Measurements from ENCODE around the gene GPATCH8.
"Not testable (repeated sequence)": the region's sequence is repeated elsewhere in the genome, so short reads cannot be mapped to it uniquely, and the experiment has no call there.

GPATCH8 gene

DNA sequence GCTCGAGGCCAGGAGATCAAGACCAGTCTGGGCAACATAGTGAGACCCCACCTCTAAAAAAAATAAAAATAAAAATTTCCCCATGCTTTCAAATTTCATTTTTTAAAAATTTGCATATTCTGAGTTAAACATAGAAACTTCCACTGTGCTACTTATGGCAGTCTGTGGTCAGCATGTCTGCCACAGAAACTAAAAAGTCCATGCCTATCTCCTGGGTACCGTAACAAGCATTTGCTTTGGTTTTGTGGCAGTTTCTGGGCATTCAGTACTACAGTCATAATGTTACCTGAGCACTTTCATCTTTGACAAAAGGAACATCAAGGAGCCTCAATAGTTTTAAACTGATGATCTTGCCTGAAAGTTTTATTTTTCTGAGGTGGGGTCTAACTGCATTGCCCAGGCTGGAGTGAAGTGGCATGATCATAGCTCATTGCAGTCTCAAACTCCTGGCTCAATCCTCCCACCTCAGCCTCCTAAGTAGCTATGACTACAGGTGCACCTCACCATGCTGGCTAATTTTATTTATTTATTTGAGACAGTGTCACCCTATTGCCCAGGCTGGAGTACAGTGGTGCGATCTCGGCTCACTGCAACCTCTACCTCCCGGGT is 100.5 kb downstream of the GPATCH8 start:
- no peak for DNase-seq (ENCODE audit: low read depth)
- H3K4me3 ChIP-seq (ENCODE audit: low read length), result no peak overlapping the region
- TF ChIP-seq, protein P1, sequence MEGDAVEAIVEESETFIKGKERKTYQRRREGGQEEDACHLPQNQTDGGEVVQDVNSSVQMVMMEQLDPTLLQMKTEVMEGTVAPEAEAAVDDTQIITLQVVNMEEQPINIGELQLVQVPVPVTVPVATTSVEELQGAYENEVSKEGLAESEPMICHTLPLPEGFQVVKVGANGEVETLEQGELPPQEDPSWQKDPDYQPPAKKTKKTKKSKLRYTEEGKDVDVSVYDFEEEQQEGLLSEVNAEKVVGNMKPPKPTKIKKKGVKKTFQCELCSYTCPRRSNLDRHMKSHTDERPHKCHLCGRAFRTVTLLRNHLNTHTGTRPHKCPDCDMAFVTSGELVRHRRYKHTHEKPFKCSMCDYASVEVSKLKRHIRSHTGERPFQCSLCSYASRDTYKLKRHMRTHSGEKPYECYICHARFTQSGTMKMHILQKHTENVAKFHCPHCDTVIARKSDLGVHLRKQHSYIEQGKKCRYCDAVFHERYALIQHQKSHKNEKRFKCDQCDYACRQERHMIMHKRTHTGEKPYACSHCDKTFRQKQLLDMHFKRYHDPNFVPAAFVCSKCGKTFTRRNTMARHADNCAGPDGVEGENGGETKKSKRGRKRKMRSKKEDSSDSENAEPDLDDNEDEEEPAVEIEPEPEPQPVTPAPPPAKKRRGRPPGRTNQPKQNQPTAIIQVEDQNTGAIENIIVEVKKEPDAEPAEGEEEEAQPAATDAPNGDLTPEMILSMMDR (conservative IDR thresholded peaks at IDR 0.05; ENCODE audit: low read length), result no peak

DNA sequence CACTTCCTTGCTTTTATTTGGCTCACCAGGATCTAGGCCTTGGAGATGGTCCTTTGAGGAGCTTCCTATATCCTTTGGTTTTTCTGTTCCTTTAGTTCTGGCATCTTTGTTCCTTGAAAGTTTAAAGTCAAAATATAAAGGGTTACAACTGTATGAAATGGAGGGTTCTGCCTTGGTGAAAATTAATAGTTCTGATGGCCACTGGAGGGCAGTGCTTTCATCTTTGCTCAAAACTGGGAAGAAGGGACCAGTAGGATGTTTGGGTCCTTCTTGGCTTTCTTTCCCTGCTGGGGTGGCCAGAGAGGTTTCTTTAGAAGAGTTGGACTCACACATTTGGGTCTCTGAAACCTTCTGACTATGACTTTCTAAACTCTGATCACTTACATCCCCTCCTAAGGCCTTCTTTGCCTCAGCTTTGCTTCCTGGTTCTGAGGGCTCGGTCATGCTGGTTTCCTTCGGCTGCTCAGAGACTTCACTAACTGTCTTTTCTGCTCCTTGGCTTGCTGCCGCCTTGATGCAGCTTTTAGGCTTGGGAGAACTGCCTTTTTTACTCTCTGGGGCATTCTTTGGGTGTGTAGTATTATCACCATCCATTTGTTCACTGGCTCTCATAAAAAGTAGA is 102.9 kb downstream of the GPATCH8 start:
- DNase-seq (ENCODE audit: low read depth), result peak; percentile 26
- H3K4me3 ChIP-seq (ENCODE audit: low read length), result no peak overlapping the region
- TF ChIP-seq, protein P1 (conservative IDR thresholded peaks at IDR 0.05; ENCODE audit: low read length), result peak; percentile 61

DNA sequence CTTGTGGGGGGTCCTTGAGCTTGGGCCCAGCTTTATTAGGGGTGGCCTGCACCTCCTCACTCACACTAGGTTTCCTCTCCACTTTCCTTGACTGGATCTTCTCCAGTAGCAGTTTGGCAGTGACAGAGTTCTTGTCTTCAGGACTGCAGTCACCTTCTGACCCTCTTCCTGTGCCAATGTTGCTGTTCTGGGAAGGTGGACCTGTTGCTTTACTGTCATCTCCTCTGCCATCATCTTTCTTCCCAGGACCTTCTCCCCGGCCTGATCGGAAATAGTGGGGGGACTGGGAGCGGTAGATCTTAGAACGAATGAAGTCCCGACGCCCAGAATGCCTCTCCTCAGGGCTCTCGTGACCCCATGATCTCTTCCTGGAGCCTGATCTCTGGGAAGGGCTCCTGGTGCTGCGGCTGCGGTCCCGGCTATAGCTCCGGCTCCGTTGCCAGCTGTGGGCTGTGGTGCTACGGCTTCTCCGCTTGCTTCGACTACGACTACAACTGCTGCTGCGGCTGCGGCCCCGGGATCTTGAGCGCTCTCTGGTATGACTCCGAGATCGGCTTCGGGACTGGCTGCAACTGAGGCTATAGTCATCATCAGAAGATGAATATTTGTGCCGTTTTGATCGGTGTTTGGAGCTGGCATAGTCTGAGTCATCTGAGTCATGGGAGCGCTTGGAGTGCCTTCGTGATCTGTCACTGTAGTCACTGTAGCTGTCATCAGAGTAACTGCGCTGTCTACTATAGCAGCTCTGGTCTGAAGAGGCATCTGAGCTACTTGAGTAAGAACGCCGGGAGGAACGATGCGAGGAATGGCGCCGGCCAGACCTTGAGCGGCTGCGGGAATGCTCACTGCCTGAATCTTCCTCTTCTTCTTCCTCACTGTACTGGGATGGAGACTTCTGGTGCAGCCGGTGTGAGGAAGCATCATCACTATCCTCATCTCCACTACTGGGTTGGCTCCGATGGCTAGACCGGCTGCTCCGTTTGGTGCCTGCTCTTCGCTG is 104.2 kb downstream of the GPATCH8 start:
- no peak for DNase-seq (ENCODE audit: low read depth)
- no peak overlapping the region for H3K4me3 ChIP-seq (ENCODE audit: low read length)
- TF ChIP-seq, protein P1 (conservative IDR thresholded peaks at IDR 0.05; ENCODE audit: low read length), result no peak

DNA sequence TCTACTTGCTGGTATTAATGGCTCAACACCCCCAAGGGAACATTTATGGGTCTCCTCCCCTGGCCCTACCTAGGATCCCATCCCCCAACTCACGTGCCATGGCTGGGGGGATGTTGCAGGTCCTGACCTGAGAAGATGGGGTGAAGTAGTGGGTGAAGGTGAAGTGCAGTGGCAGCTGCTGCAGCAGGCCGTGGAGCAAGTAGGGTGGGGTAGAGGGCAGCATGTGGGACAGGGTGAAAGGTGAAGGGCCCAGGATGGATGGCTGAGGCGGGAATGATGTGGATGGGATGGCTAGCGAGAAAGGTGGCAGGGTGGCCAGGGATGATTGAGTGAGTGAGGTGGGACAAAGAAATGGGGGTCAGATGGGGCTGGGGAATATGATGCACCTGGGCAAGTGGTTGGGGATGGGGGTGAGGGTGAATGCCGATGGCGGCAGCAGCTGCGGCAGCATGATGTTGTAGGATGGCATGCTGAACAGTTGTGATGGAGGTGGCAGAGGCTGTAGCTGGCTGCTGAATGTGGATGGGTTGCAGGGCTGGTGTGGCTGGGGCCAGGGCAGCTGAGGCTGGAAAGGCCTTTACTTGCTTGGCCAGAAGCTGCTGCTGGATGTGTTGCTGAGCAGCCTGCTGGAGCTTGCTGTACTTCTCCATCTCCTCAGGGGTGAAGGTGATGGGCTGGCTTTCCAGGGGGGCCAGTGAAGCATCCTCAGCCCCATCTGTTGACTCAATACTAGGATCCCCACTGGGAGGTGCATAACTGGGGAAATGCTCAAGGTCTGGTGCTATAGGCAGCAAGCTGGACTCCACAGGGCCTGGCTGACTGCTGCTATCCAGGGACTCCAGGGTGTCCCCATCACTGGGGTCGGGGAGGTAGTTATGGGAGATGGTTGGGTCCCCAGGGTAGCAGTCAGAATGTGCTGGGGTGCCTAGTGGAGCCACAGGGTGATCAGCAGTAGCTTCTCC is 105.4 kb downstream of the GPATCH8 start:
- H3K4me3 ChIP-seq (ENCODE audit: low read length), result no peak overlapping the region
- TF ChIP-seq, protein P1 (conservative IDR thresholded peaks at IDR 0.05; ENCODE audit: low read length), result no peak
- no peak for DNase-seq (ENCODE audit: low read depth)

DNA sequence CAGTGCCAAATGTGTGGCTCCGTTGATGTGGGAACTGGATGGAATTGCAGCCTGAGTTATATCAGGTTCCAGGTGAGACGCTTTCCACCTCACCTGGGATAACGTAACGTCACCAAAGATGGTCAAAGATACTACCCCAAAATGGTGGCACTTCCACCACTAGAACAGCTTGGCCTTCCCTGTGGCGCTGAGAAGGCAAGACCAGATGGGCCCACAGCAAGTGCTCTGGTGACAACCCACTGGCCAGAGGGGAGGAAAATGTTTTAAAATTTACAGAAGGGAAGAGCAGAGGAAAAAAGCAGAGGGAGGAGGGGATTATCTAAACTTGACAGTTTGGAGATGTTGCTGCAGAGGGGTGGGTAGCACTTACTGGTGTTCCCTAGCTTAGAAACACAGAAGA is 106.3 kb downstream of the GPATCH8 start:
- TF ChIP-seq, protein P1 (conservative IDR thresholded peaks at IDR 0.05; ENCODE audit: low read length), result no peak
- H3K4me3 ChIP-seq (ENCODE audit: low read length), result no peak overlapping the region
- no peak for DNase-seq (ENCODE audit: low read depth)

DNA sequence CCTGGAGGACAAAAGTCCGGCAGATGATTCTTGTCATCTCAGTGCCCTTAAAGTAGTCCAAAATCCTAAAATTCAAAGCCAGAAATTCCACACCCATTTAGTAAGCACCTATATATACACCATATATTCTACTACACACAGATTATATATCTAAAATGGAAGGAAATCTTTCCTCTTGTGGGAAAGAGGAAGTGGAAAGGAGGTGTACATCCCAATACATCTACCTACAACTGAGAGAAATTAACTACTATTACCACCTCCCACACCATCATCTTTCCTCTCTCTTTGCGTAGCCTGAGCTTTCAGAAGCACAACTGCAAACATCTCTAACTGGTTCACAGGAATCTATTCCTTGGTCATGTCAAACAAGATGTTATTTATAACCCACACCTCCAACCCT is 108.4 kb downstream of the GPATCH8 start:
- H3K4me3 ChIP-seq (ENCODE audit: low read length), result no peak overlapping the region
- no peak for DNase-seq (ENCODE audit: low read depth)
- TF ChIP-seq, protein P1 (conservative IDR thresholded peaks at IDR 0.05; ENCODE audit: low read length), result no peak

DNA sequence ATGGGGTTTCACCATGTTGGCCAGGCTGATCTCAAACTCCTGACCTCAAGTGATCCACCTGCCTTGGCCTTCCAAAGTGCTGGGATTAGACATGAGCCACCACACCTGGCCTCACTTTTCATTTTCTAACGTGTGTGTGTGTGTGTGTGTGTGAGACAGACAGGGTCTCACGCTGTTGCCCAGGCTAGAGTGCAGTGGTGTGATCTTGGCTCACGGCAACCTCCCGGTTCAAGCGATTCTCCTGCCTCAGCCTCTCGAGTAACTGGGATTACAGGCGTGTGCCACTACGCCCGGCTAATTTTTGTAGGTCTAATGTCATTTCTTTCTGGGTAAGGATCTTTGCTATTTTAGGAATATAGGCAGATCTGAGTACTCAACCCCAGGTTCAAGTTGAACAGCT is 109.1 kb downstream of the GPATCH8 start:
- not testable (repeated sequence) for DNase-seq (ENCODE audit: low read depth); H3K4me3 ChIP-seq (ENCODE audit: low read length)
